ENCODE data around the gene PAX5.

PAX5 gene

GRCh38 chr9:36862206-36863145 lies 171.6 kb downstream of the PAX5 start:
- Histone ChIP-seq H3K27me3 (replicated peaks; ENCODE audit: insufficient read depth, low read length) (peaks cover 55% of the 10 kb centered on the region), H2AFZ (ENCODE audit: low read length) (no peak overlapping the region), H3F3A (ENCODE audit: insufficient read depth, low read length) (no peaks in the 10 kb centered on the region), H3K36me3 (replicated peaks; ENCODE audit: insufficient read depth, low read length) (no peaks in the 10 kb centered on the region), H3K4me1 (ENCODE audit: low read length) (no peaks in the 10 kb centered on the region), H4K20me1 (ENCODE audit: insufficient read depth, low read length) (no peaks in the 10 kb centered on the region), H3K9ac (ENCODE audit: low read length) (no peak overlapping the region), H3K4me2 (ENCODE audit: low read depth, low read length) (no peak overlapping the region), H3K9me3 (replicated peaks; ENCODE audit: insufficient read depth, low read length) (no peaks in the 10 kb centered on the region), H3K9me2 (replicated peaks; ENCODE audit: insufficient read depth, low read length) (no peaks in the 10 kb centered on the region), H3K79me2 (ENCODE audit: low read length) (no peaks in the 10 kb centered on the region), H3K27ac (ENCODE audit: low read length) (no peak overlapping the region), H3K4me3 (ENCODE audit: low read length) (no peak overlapping the region)
- TF ChIP-seq EZH2 (optimal IDR thresholded peaks at IDR 0.05; ENCODE audit: low read depth, low read length) = no peak
- TF ChIP-seq, protein P1, sequence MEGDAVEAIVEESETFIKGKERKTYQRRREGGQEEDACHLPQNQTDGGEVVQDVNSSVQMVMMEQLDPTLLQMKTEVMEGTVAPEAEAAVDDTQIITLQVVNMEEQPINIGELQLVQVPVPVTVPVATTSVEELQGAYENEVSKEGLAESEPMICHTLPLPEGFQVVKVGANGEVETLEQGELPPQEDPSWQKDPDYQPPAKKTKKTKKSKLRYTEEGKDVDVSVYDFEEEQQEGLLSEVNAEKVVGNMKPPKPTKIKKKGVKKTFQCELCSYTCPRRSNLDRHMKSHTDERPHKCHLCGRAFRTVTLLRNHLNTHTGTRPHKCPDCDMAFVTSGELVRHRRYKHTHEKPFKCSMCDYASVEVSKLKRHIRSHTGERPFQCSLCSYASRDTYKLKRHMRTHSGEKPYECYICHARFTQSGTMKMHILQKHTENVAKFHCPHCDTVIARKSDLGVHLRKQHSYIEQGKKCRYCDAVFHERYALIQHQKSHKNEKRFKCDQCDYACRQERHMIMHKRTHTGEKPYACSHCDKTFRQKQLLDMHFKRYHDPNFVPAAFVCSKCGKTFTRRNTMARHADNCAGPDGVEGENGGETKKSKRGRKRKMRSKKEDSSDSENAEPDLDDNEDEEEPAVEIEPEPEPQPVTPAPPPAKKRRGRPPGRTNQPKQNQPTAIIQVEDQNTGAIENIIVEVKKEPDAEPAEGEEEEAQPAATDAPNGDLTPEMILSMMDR (IDR thresholded peaks at IDR 0.05; ENCODE audit: low read length) = peak; percentile 39
- no peak for TF ChIP-seq EZH2phosphoT487 (IDR thresholded peaks at IDR 0.05; ENCODE audit: low read length)
- no peak for DNase-seq

DNA sequence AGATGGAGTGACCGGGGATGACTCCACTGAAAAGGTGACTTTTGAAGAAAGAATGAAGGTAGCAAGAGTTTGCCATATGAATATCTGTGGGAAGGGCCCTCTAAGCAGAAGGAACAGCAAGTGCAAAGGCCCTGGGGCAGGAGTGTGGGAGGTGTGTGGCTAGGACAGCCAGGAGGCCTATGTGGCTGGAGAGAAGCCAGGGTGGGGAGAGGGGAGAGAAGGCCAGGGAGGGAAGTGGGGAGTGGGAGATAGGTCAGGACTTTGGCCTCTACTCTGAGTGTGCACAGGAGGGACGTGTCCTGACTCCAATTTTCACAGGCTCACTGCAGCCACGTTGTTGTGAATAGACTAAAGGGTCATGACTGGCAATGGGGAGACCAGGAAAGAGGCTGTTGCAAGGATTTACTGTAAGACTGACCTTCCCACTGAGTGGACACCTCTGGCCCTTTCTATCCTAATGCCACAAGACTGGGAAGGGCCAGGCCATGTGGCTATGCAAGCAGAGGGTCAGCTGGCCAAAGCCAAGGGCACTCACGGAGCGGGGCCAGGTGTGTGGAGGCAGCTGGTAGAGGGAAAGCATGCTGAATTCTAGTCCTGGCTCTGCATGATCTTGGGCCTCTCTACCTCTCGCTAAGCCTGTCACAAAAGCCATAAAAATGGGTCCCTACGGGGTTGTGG lies 172.4 kb downstream of the PAX5 start:
- no peak overlapping the region for H3K4me2 ChIP-seq (ENCODE audit: low read depth, low read length)
- no peak overlapping the region for H2AFZ ChIP-seq (ENCODE audit: low read length)
- peaks cover 47% of the 10 kb centered on the region for H3K27me3 ChIP-seq (replicated peaks; ENCODE audit: insufficient read depth, low read length)
- no peak overlapping the region for H3K4me3 ChIP-seq (ENCODE audit: low read length)
- H3F3A ChIP-seq (ENCODE audit: insufficient read depth, low read length) = no peaks in the 10 kb centered on the region
- H3K36me3 ChIP-seq (replicated peaks; ENCODE audit: insufficient read depth, low read length) = no peaks in the 10 kb centered on the region
- H3K9me2 ChIP-seq (replicated peaks; ENCODE audit: insufficient read depth, low read length) = no peaks in the 10 kb centered on the region
- DNase-seq = no peak
- no peaks in the 10 kb centered on the region for H3K4me1 ChIP-seq (ENCODE audit: low read length)
- H4K20me1 ChIP-seq (ENCODE audit: insufficient read depth, low read length) = no peaks in the 10 kb centered on the region
- H3K27ac ChIP-seq (ENCODE audit: low read length) = no peak overlapping the region
- H3K9ac ChIP-seq (ENCODE audit: low read length) = no peak overlapping the region
- no peaks in the 10 kb centered on the region for H3K9me3 ChIP-seq (replicated peaks; ENCODE audit: insufficient read depth, low read length)
- TF ChIP-seq EZH2 (optimal IDR thresholded peaks at IDR 0.05; ENCODE audit: low read depth, low read length) (no peak), EZH2phosphoT487 (IDR thresholded peaks at IDR 0.05; ENCODE audit: low read length) (no peak)
- TF ChIP-seq, protein P1 (IDR thresholded peaks at IDR 0.05; ENCODE audit: low read length) = no peak
- no peaks in the 10 kb centered on the region for H3K79me2 ChIP-seq (ENCODE audit: low read length)

DNA sequence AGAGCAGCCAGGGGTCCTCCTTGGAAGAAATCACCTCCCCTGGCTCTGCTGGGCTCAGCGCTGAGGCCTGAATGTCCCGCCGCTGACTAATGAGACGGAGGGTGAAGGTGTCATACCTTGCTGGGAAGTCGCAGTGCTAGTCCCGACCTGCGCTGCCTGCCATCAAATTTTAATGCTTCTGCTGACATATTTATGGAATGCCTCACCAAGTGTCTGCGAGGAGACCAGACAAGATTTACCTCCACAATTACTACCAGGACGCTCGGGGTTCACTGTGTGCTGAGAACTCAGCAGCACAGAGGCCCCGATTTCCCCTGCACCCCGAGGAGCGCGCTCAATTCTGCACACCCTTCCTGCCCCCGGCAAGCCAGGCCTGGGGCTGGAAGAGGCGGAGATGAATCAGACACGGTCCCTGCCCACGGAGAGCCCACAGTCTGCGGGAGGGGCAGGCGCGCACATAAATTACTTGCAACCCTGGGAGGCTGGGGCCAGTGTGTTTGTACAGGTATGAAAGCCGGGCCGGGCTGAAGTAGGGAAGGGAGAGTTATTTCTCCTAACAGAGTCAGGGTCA lies 175.2 kb downstream of the PAX5 start:
- H3K4me3 ChIP-seq (ENCODE audit: low read length) = no peak overlapping the region
- H3K36me3 ChIP-seq (replicated peaks; ENCODE audit: insufficient read depth, low read length) = no peaks in the 10 kb centered on the region
- no peaks in the 10 kb centered on the region for H4K20me1 ChIP-seq (ENCODE audit: insufficient read depth, low read length)
- no peaks in the 10 kb centered on the region for H3K4me1 ChIP-seq (ENCODE audit: low read length)
- no peak for TF ChIP-seq EZH2phosphoT487 (IDR thresholded peaks at IDR 0.05; ENCODE audit: low read length)
- TF ChIP-seq EZH2 (optimal IDR thresholded peaks at IDR 0.05; ENCODE audit: low read depth, low read length) = no peak
- TF ChIP-seq, protein P1 (IDR thresholded peaks at IDR 0.05; ENCODE audit: low read length) = no peak
- H3K79me2 ChIP-seq (ENCODE audit: low read length) = no peaks in the 10 kb centered on the region
- H2AFZ ChIP-seq (ENCODE audit: low read length) = no peak overlapping the region
- peaks cover 20% of the 10 kb centered on the region for H3K27me3 ChIP-seq (replicated peaks; ENCODE audit: insufficient read depth, low read length)
- H3K9me2 ChIP-seq (replicated peaks; ENCODE audit: insufficient read depth, low read length) = no peaks in the 10 kb centered on the region
- no peak for DNase-seq
- H3K4me2 ChIP-seq (ENCODE audit: low read depth, low read length) = no peak overlapping the region
- H3K9me3 ChIP-seq (replicated peaks; ENCODE audit: insufficient read depth, low read length) = no peaks in the 10 kb centered on the region
- H3F3A ChIP-seq (ENCODE audit: insufficient read depth, low read length) = no peaks in the 10 kb centered on the region
- H3K9ac ChIP-seq (ENCODE audit: low read length) = no peak overlapping the region
- no peak overlapping the region for H3K27ac ChIP-seq (ENCODE audit: low read length)
